B cell (primary cell): ENCODE results near the gene TATDN3.

Experiments
- CTCF ChIP-seq: fragments of 200-600 bp; IDR thresholded peaks from one replicate; pipeline ENCODE4 v1.8.0; 2022; ENCODE audit warnings: antibody characterized with exemption, mild to moderate bottlenecking
- EZH2 ChIP-seq: IDR thresholded peaks from 2 replicates; pipeline ENCODE4 v1.6.1; 2012; ENCODE audit warnings: borderline replicate concordance, low read depth, mild to moderate bottlenecking, moderate library complexity, low read length; ENCODE audit not compliant: insufficient read depth, poor library complexity, severe bottlenecking

DNA sequence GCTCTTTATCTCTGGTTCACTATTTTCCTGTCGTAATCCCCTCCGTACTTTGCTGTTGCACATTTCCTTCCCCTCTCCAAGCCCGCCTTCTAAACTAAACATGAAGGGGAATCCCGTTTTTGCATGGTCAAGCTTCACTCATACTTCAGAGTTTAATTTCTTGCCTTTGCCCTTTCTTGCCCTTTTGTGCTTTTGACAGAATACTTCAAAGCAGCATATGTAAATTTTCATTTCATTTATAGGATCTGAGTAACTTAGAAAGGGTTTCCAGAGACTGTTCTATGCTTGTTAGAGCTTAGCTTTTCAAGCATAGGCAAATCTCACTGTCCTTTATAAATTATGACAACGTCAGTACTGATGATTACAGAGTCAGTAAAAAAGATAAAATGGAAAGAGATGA lies 28.0 kb downstream of the TATDN3 start:
- TF ChIP-seq CTCF: no peak
- no peak for TF ChIP-seq EZH2
